DMS153 treated with DMSO at 0.1 percent for 48 hours (cell line): Measurements from ENCODE around the gene PEX12.
"Not testable (repeated sequence)": the region's sequence is repeated elsewhere in the genome, so short reads cannot be mapped to it uniquely, and the experiment has no call there.

Experiments used
- DNase-seq: peaks from one replicate; lab custom pipeline; 2025; ENCODE audit not compliant: unreplicated experiment; lab: John Stamatoyannopoulos, UW

The PEX12 gene

GRCh38 chr17:35578197-35578928 lies at the start of gene PEX12:
PEX12 (minus strand) TSS chr17:35578571; CDS start chr17:35578021, 550 bp downstream.
- DNase-seq = peak; percentile 84

- DNase-seq = no peak
These were observed 49.0 kb upstream of the PEX12 start for GRCh38 chr17:35627417-35627816.

GRCh38 chr17:35621768-35622167 lies 43.4 kb upstream of the PEX12 start:
- DNase-seq = no peak

GRCh38 chr17:35618628-35619027 lies 40.3 kb upstream of the PEX12 start:
- no peak for DNase-seq

- no peak for DNase-seq
These were observed 39.1 kb upstream of the PEX12 start for GRCh38 chr17:35617505-35617904.

GRCh38 chr17:35616536-35616935 lies 38.2 kb upstream of the PEX12 start:
- no peak for DNase-seq

GRCh38 chr17:35614810-35615209 lies 36.4 kb upstream of the PEX12 start:
- DNase-seq = no peak

GRCh38 chr17:35612924-35613521 lies 34.7 kb upstream of the PEX12 start:
- DNase-seq = peak; percentile 8

- DNase-seq = not testable (repeated sequence)
These were observed 32.4 kb upstream of the PEX12 start for GRCh38 chr17:35610746-35611145.

- no peak for DNase-seq
These were observed 31.5 kb upstream of the PEX12 start for GRCh38 chr17:35609831-35610230.

- DNase-seq = no peak
These were observed 29.0 kb upstream of the PEX12 start for GRCh38 chr17:35607239-35607847.

- DNase-seq = no peak
These were observed 27.3 kb upstream of the PEX12 start for GRCh38 chr17:35605678-35606077.

- no peak for DNase-seq
These were observed 25.3 kb upstream of the PEX12 start for GRCh38 chr17:35603674-35604073.

- no peak for DNase-seq
These were observed 19.2 kb upstream of the PEX12 start for GRCh38 chr17:35597604-35598003.

- no peak for DNase-seq
These were observed 18.3 kb upstream of the PEX12 start for GRCh38 chr17:35596530-35597233.

GRCh38 chr17:35596072-35596471 lies 17.7 kb upstream of the PEX12 start:
- DNase-seq = no peak

GRCh38 chr17:35588196-35588920 lies 10.0 kb upstream of the PEX12 start:
- DNase-seq = no peak

GRCh38 chr17:35587074-35587961 lies 8.9 kb upstream of the PEX12 start, which contains the start of gene AP2B1:
AP2B1 (plus strand) TSS chr17:35587322; CDS start chr17:35594031, 6,709 bp downstream.
- peak; percentile 93 for DNase-seq

GRCh38 chr17:35586569-35587073 lies 8.2 kb upstream of the PEX12 start:
- DNase-seq = no peak

- DNase-seq = no peak
These were observed 5.7 kb upstream of the PEX12 start for GRCh38 chr17:35584061-35584460.
